Amniotic epithelial cell (primary cell): ENCODE data around the gene ZBTB14.

Experiments
- DNase-seq: peaks from one replicate; pipeline ENCODE4 v3.0.0-alpha.2; 2010; ENCODE audit warnings: low read depth

Gene ZBTB14, protein sequence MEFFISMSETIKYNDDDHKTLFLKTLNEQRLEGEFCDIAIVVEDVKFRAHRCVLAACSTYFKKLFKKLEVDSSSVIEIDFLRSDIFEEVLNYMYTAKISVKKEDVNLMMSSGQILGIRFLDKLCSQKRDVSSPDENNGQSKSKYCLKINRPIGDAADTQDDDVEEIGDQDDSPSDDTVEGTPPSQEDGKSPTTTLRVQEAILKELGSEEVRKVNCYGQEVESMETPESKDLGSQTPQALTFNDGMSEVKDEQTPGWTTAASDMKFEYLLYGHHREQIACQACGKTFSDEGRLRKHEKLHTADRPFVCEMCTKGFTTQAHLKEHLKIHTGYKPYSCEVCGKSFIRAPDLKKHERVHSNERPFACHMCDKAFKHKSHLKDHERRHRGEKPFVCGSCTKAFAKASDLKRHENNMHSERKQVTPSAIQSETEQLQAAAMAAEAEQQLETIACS

DNA sequence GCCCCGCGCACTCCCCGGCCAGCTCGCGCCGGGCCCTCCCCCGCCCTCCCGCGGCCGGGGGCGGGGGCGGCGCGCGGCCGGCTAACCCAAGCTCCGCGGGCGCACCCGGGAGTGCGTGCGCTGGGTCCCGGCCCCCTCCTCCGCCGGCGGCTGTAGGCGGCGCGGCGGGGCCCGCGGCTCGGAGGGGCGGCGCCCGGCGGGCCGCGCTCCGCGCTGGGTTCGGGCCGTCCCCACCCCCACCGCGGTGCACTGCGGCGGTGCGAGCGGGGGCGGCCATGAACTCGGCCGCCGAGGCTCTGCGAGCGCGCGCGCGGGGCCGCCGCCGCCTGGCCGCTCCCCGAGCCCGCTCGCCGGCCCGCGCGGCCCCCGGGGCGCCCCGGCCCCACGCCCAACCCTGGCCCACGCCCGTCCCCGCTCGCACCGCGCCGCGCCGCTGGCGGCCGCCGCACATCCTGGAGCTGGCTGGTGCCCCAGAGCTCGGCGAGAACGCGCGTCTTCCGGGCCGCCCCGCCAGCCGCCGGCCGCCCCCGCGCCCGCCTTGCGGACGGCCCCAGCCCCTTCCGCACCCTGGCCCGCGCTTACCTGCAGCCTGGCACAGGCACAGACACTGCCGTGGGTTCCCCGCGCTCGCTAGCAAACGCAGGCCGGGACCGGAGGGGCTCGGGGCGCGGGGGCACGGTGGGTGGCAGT, at the start of gene ZBTB14:
TSS of gene ZBTB14 (minus strand) at position 496 of the 690 bp plus-strand sequence. CDS start 2,480 bp downstream, outside the sequence.
- peak; percentile 58 for DNase-seq

DNA sequence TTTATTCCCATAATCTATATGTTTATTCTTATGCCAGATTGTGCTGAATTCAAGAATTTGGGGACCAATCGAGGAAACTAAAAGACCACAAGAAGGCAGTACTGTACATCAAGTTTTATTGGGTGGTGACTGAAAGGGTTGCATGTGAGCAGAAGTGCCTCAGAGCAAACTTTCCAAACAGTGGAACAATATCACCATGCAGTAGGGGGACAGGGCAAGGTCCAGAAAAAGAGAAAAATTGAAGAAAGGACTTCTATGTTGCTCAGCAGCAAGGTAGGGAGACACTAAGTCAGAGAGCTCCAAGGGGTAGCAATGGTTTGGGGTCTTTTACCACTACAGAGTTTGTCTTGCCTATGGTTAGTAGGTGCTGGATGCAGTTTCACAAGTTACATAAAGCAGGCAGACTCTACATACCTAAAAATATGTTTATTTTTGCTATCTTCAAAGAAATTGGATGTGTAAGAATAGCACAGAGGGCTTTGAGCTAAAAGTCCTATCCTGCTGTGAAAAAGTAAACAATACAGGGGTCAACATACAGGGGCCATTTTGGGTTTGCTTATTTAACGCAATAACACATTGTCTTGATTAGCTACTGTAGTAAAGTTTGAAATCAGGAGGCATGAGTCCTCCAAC, 43.8 kb upstream of the ZBTB14 start:
- no peak for DNase-seq

DNA sequence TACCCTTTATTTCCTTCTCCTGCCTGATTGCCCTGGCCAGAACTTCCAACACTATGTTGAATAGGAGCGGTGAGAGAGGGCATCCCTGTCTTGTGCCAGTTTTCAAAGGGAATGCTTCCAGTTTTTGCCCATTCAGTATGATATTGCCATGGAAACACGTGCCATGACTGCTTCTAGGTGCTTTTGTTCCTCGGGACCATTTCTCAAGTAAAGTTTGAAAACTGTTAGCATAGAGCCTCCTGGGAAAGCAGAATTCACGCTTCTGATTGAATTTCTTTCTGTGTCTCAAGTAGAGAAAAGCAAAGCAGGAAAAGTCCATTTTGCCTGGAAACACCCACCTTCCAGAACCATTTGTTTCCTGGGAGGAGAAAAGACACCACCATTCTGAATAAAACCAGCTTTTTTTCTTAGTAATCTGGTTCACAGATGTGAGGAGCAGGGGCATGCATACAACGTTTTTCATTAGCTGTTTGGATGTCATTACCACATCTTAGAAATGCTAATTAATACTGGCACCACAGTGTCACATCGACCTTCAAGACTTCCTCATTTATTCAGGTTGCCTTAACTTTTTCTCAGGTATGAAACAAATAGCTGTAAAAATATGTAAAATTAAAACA, 39.0 kb upstream of the ZBTB14 start:
- no peak for DNase-seq

DNA sequence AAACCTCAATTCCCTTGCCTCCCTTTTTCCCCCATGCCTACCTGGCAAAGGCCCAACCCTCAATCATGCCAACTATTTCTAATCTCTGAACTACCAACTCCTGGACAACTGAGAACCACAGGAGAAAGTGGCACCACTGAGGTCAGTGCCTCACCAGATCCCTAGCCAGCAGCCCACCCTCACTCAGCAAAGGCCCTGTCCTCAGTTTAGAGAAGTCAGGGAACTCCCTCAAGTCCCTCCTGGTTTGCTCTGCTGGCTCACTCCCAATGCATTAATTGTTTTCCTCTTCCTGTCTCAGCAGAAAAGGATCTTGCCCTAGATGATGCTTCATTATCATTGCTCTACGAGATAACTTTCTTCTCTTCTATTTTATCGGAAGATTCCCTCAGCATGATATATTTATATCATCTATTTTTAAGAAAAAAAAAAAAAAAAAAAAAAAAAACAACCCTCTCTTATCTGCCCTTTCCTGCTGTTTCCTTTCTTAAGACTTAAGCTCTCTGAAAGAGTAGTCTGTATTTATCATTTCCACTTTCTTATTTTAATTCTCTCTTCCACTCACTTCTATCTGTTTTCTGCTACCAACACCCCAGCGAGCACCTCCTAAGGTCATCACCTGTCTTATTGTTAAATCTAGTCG, 22.7 kb upstream of the ZBTB14 start:
- DNase-seq = no peak

DNA sequence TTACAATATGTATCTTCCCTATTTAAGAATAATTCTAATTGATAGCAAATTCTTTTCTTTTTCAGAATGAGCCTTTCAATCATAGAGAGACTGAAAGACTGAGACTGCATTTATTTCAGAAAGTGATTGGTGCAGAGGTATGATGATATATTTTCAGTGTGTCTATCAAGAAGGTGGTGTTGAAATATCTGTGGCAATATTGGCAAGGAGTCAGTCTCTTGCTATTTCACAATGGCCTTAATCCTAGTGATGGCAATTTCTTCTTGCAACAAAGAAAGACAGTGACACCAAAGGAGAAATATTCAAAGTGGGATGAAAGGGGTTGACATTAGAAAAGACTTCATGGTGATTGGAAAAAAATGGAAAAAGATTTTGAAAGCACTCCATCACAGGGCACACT, 21.7 kb upstream of the ZBTB14 start:
- peak; percentile 3 for DNase-seq

DNA sequence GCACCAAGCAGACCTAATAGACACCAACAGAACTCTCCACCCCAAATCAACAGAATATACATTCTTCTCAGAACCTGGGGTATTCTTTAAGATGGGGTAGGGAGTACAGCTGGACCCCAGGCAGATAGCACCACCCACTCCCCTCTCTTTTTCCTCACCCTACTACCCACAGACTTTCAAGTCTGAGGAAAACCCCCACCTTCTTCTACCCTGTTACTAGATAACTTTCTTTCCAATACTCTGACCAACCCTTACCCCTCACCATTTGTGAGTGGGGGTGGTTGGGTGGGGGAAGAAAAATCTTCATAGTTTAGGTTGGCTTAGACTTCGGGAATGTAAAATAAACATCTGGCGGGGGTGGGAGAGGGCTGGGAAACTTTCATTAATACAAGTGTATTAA, 20.3 kb upstream of the ZBTB14 start:
- no peak for DNase-seq

DNA sequence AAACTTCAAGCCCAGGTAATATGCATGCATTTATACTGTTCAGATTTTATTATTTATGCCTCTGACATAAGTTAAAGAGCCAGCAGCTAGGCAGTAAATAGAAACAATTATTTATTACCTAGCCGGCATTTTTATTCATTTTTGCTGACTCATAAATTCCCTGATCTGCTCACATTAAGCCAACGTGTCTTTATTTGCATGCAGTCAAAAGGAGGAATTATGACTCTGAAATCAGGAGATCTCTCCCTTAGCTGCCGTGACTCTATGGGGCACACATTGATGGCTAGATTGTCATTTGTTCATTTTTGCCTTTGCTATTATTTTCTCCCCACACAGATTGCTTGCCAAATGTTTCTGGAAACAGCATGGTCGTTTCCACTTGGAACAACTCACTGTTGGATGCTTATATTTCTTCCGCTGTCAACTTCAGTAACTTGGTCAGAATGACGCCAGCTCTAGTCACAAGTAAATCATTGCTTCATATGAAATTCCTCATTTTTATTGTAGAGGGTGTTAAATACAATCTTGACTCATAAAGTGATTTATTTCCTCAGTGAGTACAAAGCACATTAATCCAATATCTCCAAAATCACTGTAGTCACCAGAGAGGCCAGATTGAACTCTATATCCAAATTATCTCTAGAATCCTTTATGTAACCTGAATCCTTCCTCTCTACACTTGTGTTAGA, 15.9 kb upstream of the ZBTB14 start:
- no peak for DNase-seq

DNA sequence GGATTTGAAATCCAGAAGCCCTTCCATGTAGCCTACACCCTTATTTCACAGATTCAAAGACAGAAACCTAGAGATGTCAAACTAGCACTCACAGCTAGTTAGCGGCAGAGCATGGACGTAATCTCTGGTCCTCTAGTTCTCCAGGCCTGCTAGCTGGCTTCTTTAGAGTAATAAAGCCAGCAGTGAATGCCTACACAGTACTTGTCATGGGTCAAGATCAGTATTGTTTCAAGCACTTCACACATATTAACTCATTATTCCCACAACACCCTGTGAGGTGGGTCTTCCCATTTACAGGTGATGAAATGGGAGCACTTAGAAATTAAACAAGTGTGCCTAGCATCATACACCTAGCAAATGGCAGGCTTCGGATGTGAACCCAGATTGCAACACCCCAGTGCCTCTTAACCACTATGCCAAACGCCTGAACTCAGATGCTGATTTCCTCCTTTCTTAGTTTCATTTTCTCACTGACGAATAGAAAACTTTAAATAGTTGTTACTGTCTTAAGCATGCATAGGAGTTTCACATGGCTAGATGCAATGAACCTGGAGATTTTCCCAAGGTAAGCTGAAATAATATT, 14.5 kb upstream of the ZBTB14 start:
- no peak for DNase-seq

DNA sequence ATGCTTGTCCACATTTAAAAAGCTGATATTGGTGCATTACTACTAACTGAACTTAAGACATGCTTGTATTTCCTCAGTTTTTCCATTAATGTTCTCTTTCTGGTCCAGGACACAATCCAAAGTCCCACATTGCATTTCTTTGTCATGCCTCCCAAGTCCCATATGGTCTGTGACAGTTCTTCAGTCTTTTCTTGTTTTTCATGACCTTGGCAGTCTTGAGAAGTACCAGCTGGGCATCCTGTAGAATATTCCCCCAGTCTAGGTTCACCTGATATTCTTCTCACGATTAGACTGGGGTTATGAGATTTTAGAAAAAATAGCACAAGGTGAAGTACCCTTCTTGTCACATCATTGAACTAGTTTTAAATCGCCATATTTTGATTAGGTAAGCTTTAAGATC, 10.3 kb upstream of the ZBTB14 start:
- DNase-seq = no peak

DNA sequence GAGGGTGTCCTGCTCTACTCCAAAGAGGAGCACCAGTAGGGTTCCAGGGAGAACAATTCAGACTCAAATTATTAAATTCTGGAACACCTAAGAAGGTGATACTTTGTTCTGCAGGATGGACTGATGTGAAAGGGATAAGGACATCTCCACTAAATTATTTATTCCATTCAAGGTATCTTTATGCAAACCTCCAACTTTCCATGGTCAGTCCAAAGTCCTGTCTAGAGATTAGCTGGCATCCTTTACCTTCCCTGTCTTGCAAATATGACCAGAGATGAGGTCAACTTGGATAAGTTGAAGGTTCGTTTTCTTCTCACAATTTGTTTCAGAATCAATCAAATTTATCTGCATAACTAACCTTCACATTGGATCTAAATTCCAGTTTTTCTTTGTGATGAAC, 8.7 kb upstream of the ZBTB14 start:
- DNase-seq = no peak

DNA sequence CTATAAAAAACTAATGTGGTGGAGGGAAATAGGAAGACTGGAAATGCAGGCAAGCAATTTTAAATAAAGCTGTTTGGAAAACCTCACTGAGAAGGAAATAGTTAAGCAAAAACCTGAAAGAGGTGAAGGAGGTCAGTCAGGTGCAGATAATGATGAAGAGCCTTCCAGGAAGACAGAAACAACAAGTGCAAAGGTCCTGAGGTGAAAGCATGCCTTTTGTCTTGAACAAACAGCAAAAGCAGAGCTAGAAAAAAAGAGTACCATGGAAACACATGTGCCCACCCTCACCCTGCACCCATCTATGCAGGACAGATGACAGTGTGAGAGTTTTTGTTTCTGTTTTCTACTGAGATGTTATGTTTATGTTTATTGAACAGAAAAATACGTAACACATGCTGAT, 8.1 kb upstream of the ZBTB14 start:
- DNase-seq = no peak

DNA sequence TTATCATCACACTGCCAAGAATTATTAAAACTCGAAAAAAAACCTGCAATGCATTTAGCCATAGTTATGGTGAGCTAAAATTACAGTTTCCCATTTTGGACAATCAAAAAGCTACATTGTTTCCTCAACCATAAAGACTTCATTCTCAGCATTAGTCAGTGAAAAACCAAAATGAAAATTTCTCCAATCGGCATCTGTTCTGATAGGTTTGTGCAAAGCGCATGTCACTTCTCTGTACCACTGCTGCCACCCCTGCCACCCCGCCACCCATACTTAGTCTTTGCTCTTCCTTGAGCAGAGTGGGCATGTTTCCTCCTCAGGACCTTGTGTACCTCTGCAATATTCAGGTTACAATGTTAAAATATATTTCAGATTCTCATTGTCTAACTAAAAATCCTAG, 7.1 kb upstream of the ZBTB14 start:
- no peak for DNase-seq

DNA sequence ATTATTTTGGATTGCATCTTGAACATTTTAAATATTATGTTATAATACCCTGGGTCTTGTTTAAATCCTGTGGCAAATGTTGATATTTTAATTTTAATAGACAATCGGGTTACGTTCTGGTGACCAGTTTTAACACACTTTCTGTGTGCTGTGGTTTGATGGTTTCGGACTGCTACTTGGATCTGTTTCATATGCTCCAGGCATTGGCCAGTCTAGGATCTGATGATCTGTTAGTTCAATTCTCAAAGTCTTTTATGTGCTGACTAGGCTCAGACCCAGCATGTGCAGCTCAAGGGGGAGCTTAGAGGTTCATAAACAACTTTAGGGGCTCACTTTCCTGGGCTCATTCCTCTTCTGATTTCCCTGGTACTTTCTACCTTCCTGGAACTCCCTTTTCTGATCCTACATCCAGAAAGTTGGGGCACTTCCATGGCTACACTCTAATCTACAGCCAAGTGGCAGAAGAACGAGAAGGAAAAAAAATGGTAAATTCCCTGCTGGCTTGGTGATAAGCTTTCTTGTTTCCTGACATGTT, 5.0 kb upstream of the ZBTB14 start:
- DNase-seq = no peak

DNA sequence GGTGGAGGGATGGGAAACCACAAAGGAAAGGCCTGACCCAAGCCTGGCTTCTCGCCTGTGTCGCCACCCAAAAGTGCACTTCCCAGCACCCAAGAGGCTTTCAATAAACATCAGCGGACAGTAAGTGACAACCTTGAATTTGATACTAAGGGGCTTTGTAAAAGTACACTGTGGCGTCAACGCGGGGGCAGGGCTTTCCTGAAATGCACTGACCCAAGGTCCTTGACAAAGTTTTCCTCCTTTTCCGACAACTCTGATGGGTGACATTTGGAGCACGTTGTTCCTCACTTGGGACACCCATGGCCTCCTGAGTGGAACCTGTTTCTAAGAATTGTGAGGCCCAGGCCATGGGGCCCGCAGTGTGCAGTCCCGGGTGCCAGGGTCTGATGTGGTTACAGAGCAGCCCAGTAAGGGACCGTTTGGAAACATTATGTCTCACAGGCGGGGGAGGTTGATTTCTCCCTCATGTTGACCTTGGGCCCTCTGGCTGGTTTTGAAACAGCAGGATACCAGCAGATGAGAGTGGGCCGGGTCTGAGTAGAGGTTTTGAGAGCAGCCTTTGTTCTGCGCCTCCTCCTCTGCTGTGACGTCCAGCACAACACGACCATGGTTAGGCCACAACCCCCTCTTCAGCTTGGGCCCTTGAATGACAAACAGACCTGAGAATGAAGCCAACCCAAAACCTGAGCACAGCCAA, 2.8 kb upstream of the ZBTB14 start:
- DNase-seq = no peak

DNA sequence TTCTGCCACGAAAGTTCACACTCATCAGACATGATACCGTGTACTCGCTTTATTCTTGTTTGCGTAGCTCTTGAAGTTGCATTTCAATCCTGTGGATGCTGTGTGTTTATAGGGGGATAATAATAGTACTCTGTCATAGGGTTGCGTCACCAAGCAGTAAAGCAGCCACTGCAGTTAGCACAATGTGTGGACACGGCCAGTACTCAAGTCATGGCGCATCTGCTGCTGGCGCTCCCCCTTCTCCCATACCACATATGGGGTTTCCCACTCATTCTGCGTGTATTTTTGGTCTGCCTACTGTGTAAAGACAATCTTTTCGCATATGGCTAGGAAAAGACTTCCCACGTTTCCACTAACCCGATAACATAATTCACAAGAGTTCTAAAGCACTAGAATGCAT, 2.1 kb upstream of the ZBTB14 start:
- no peak for DNase-seq

DNA sequence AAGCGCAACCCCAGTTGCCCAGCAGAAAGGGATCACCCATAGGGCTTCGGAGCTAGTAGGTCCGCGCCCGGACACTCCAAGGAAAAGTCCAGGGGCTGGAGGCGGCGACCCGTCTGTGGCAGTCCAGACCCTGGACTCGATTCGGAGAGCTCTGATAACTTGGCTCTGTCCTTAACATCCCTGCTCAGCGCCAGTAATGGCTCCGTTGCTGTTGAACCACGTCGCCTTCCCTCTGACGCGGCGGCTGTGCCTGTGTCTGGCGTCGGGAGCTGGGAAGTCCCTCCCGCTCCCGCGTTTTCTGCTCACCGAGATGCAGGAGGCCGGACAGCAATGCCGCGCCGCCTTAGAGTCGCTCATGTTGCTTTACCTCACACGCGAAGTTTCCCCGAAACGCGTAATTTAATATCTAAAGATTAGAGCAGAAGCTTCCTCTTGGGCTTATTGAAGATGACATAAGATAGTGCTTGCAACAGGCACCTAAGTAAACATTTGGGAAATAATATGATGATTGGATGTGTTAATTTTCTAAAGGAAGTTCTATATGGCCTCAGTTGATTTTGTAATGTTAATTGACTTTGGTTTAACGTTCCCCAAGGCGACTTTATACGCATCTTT, 1.3 kb upstream of the ZBTB14 start:
- peak; percentile 73 for DNase-seq

DNA sequence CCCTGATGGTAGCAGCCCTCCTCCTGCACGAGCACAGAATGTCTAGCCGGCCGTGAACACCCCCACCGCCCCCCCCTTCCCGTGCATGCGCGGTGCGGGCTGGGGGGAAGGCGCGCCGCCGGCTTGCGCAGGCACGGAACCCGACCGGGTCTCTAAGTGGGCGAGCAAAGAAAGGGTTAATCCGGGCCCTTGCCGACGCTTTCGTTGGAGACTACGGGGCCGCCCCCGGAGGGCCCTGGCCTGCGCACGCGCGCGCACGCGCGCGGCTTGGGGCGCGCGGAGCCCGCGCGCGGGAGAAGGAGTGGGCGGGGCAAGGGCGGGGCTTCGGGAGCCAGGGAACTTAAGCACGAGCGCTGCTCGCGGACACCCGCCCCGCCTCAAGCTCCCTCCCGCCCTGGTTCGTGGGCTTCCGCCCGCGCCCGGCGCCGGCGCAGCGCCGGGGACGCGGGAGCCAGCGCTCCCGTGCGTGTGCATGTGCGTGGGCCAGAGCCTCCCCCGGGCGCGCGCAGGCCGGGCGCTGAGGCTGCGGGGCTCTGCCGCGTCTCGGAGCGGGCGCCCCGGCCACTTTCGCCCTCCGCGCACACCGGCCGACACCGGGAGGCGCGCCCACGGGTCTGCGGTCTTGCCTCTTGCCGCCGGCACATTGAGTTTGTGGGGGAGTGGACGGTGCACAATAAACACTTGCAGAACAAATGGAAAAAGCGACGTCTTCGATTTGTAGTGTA, 617 bp upstream of the ZBTB14 start:
- peak; percentile 96 for DNase-seq

DNA sequence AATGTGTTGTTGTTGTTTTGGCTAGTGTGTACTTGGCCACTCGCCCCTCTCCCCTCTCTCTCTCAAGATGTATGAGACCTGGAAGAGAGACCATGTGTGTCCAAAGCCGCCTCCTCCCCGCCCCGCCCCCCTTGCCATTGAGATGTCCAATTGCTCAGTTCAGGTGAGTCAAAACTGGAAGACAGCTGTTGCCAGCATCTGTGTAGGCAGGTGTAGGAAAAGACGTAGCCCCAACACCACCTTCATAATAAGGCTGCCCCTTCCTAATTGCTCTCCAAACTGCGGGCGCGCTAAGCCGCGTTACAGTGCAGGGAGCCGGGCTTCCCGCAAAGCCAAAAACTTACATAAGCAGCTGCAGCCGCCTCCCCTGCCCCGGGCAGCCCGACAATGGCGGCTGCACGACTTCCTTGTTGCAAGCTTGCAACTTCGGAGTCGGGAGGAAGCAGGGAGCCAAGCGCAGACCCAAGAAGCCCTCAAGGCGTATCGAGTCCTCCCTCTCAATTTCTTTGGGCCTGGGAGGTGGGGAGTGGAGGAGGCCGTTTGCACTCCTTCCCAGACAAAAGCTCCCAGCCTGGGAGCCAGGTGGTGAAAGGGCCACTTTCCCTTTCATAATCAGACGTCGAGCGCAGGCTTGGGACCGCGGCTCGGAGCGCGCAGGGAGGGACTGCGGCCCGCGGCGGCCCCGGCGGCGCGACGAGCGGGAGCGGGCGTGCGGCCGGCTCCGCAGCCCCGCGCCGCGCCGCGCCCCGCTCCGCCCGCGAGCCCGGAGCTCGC, 882 bp downstream of the ZBTB14 start:
- peak; percentile 48 for DNase-seq
